K562 (cell line): ENCODE results near the gene ERAP2. TPM values are rescaled to one million over a fixed set of nuclear protein-coding genes. Genes with fewer than 3 reads are reported as not detected.

ENCODE experiments used
- CHD1 ChIP-seq: fragments of 200-600 bp; sonication (generic); IDR thresholded peaks from one replicate; pipeline ENCODE4 v1.6.1; 2012; ENCODE audit warnings: mild to moderate bottlenecking, moderate library complexity, low read length, inconsistent platforms
- CLOCK ChIP-seq: fragments of 250-450 bp; sonication (Bioruptor Pico); IDR thresholded peaks from 2 replicates; pipeline ENCODE4 v1.4.0; 2020; ENCODE audit warnings: mild to moderate bottlenecking, moderate library complexity, borderline replicate concordance
- E2F3 ChIP-seq: fragments of 250-450 bp; sonication (Bioruptor Pico); IDR thresholded peaks from 2 replicates; pipeline ENCODE4 v1.4.0; 2020; ENCODE audit warnings: mild to moderate bottlenecking
- FIP1L1 ChIP-seq: fragments of 200-400 bp; formaldehyde crosslinking; IDR thresholded peaks from 2 replicates; pipeline ENCODE4 v1.6.1; 2018; ENCODE audit warnings: mild to moderate bottlenecking, low read depth, low read length; ENCODE audit not compliant: poor library complexity, severe bottlenecking
- HDGF ChIP-seq: fragments of 450-650 bp; IDR thresholded peaks from 2 replicates; pipeline ENCODE4 v1.6.1; 2016
- IFI16 ChIP-seq: fragments of 250-450 bp; sonication (Bioruptor Pico); IDR thresholded peaks from 2 replicates; pipeline ENCODE4 v2.1.2; 2022; ENCODE audit warnings: mild to moderate bottlenecking, inconsistent platforms
- MBD2 ChIP-seq: sonication (generic); IDR thresholded peaks from 2 replicates; pipeline ENCODE4 v1.6.1; 2016; ENCODE audit warnings: low read depth, borderline replicate concordance
- NFE2L1 ChIP-seq: fragments of 450-650 bp; IDR thresholded peaks from 2 replicates; pipeline ENCODE4 v1.6.1; 2016; ENCODE audit warnings: missing genetic modification characterization, low read depth, mild to moderate bottlenecking, missing compliant biosample characterization, moderate library complexity, borderline replicate concordance
- NR1H2 ChIP-seq: sonication (generic); formaldehyde crosslinking; IDR thresholded peaks from 2 replicates; pipeline ENCODE4 v1.4.0; 2020; ENCODE audit warnings: mild to moderate bottlenecking, missing genetic modification reagents
- POLR2G ChIP-seq: fragments of 200-400 bp; formaldehyde crosslinking; IDR thresholded peaks from 2 replicates; pipeline ENCODE4 v1.6.1; 2017; ENCODE audit warnings: low read depth, mild to moderate bottlenecking, antibody characterized with exemption, low read length, moderate library complexity
- PURB ChIP-seq: sonication (generic); formaldehyde crosslinking; IDR thresholded peaks from 2 replicates; pipeline ENCODE4 v1.9.0; 2021; ENCODE audit warnings: low read depth, mild to moderate bottlenecking, missing genetic modification reagents
- RBM39 ChIP-seq: fragments of 200-400 bp; formaldehyde crosslinking; optimal IDR thresholded peaks from 2 replicates; pipeline ENCODE3; 2018; ENCODE audit warnings: low read depth, low read length
- SMC3 ChIP-seq: conservative IDR thresholded peaks from 2 replicates; pipeline ENCODE4 v1.6.1; 2011; ENCODE audit warnings: low read depth, low read length, improper control_type of control experiment; ENCODE audit not compliant: insufficient read depth
- THRAP3 ChIP-seq: fragments of 450-650 bp; IDR thresholded peaks from 2 replicates; pipeline ENCODE4 v1.6.1; 2016; ENCODE audit warnings: mild to moderate bottlenecking, inconsistent platforms, borderline replicate concordance
- ZNF583 ChIP-seq: fragments of 250-450 bp; sonication (Bioruptor Pico); IDR thresholded peaks from 2 replicates; pipeline ENCODE4 v1.4.0; 2020
- ZNF696 ChIP-seq: fragments of 250-450 bp; sonication (Bioruptor Pico); conservative IDR thresholded peaks from 2 replicates; pipeline ENCODE4 v1.4.0; 2020; ENCODE audit warnings: mild to moderate bottlenecking, moderate library complexity
- ZNF76 ChIP-seq: fragments of 250-450 bp; sonication (Bioruptor Pico); IDR thresholded peaks from 2 replicates; pipeline ENCODE4 v1.4.0; 2020; ENCODE audit warnings: mild to moderate bottlenecking, moderate library complexity, borderline replicate concordance
- polyA plus RNA-seq, 8 experiments: library from polyadenylated mRNA; depleted of rRNA in 4 of 8; stranded (reverse) in 5 of 8; unstranded in 3 of 8; fragments of >200 nt; fragmentation: Nextera tagmentation in 2 of 8; fragmentation: Illumina TruSeq in 1 of 8; extraction: Ambion mirVana in 2 of 8; extraction: Trizol in 1 of 8; gene quantifications; 2 replicates each; pipeline versions ENCODE4 v1.2.1 to v1.2.3, GENCODE V29; 2011 to 2014; ENCODE audit warnings: inconsistent platforms in 1 of 8, missing spikeins in 1 of 8
- total RNA-seq, 7 experiments: library from RNA; depleted of rRNA in 6 of 7; stranded (reverse); fragments of >200 nt in 6 of 7; fragmentation: Illumina TruSeq in 2 of 7; extraction: Trizol in 2 of 7; gene quantifications; 2 replicates each; pipeline versions ENCODE4 v1.2.1 to v1.2.3, GENCODE V29; 2011 to 2021; ENCODE audit warnings: low replicate concordance in 1 of 7
- TF ChIP-seq, protein P1 (sequence below): fragments of 250-450 bp; sonication (Bioruptor Pico); IDR thresholded peaks from 2 replicates; pipeline ENCODE4 v1.8.0; 2022; ENCODE audit warnings: inconsistent platforms

The ERAP2 gene
- total and polyA plus RNA-seq, 9 of the 15 experiments (the other 6 are each of a cell fraction or from before 2014, with no cell fraction given), result 0.93 to 4.0 (median 2.1) TPM

- no peak for TF ChIP-seq THRAP3
- no peak for TF ChIP-seq ZNF583 (CRISPR knock-in tag)
- TF ChIP-seq CLOCK (CRISPR knock-in tag), result no peak
- TF ChIP-seq, protein P1, sequence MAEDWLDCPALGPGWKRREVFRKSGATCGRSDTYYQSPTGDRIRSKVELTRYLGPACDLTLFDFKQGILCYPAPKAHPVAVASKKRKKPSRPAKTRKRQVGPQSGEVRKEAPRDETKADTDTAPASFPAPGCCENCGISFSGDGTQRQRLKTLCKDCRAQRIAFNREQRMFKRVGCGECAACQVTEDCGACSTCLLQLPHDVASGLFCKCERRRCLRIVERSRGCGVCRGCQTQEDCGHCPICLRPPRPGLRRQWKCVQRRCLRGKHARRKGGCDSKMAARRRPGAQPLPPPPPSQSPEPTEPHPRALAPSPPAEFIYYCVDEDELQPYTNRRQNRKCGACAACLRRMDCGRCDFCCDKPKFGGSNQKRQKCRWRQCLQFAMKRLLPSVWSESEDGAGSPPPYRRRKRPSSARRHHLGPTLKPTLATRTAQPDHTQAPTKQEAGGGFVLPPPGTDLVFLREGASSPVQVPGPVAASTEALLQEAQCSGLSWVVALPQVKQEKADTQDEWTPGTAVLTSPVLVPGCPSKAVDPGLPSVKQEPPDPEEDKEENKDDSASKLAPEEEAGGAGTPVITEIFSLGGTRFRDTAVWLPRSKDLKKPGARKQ (CRISPR knock-in tag), result no peak
- TF ChIP-seq ZNF696 (CRISPR knock-in tag), result no peak
- no peak for TF ChIP-seq HDGF
- no peak for TF ChIP-seq RBM39
- no peak for TF ChIP-seq PURB (CRISPR knock-in tag)
- peak; percentile 53; the same call in 1 of the 2 replicates for TF ChIP-seq E2F3 (CRISPR knock-in tag)
- TF ChIP-seq NR1H2, result peak; percentile 35; the same call in 1 of the 2 replicates
- TF ChIP-seq MBD2, result peak; percentile 49; the same call in 1 of the 2 replicates
- TF ChIP-seq ZNF76 (CRISPR knock-in tag), result no peak
- no peak for TF ChIP-seq SMC3
- TF ChIP-seq NFE2L1 (tag), result no peak
- TF ChIP-seq POLR2G, result peak; percentile 83
- TF ChIP-seq FIP1L1, result peak; percentile 50
- no peak for TF ChIP-seq CHD1
- no peak for TF ChIP-seq IFI16 (CRISPR knock-in tag)
Observed at GRCh38 chr5:96935559-96936430, 59.5 kb downstream of the ERAP2 start, which contains the start of gene LNPEP (continued).
